GM21381 (cell line): ENCODE data around the gene ELK3.

ENCODE experiments used
- ATAC-seq: cut with Tn5 transposase; IDR thresholded peaks from one replicate; pipeline ENCODE4 v1.9.1; 2021; ENCODE audit warnings: mild to moderate bottlenecking, moderate library complexity; ENCODE audit not compliant: unreplicated experiment

Gene ELK3

DNA sequence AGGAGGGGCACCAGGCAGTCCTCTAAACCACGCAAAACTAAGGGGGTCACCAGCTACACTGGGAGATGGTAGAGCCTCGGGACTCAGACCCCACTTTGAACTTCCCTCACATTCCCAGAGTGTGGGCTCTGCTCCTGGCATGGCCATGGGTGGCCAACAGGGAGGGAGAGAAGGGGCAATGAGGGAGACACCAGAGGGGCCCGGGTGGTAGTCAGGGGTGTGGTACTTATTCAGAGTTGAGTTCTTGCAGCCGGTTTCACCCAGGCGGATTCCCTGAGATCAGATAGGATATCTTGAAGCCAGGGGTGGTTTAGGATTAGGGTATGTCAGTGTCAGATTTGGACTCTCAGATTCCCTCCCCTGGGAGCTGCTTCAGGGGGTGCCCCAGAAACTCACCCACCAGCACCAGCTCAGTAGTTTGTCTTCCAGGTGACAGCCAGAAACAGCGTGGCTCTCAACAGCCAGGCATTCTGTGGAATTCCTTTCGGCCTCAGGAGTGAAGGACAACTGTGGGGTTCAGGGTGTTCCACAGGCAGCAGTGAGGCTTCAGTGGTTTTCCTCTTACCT, 56.0 kb downstream of the ELK3 start:
- ATAC-seq, result no peak

DNA sequence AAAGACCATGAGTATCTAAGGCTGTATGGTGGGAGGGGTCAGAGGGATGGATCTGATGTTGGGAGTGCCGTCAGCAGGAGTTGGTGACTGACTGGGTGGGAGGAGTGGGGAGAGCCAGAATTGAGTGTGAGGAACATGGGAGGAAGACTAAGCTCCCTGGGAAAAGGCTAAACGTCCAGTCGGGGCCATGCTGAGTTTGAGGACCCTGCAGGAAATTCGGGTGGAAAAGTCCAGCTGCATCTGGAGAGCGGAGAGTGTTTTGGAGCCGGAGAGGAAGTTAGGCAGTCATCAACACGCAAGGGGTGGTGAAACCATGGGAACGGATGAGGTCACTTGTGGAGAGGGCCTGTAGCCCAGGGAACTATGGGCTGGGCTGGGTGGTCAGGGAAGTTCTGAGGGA, 60.9 kb downstream of the ELK3 start:
- no peak for ATAC-seq

GRCh38 chr12:96256672-96257361, 62.6 kb downstream of the ELK3 start:
- ATAC-seq, result no peak

DNA sequence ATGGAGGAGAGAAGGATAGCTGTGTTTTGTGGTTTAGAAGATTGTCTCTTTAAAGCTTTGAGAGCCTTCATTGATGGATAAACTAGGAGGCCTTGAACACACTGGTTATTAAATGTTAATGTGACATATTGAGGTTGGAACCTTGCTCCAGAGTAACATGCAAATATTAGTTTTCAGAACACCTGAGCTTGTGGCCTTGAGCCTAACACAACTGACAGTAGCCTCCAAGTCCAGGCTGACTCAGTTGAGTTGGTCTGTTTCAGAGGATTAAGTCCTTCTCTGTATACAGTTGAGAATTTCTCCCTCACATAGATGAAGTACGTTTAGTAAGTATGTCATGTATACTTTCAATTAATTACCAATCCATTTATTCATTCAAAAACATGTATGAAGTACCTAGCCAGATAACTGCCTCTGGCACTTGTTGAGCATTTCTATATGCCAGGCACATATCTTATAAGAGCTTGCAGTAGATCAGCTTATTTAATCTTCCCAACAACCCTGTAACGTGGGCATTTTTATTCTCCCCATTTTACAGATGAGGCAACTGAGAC, 63.5 kb downstream of the ELK3 start:
- no peak for ATAC-seq

- no peak for ATAC-seq
These were observed 64.2 kb downstream of the ELK3 start for GRCh38 chr12:96258104-96258961.

- ATAC-seq, result no peak
These were observed 66.1 kb downstream of the ELK3 start for GRCh38 chr12:96260231-96260630.

GRCh38 chr12:96260644-96261043, 66.5 kb downstream of the ELK3 start:
- no peak for ATAC-seq

GRCh38 chr12:96261557-96261956, 67.4 kb downstream of the ELK3 start:
- ATAC-seq, result no peak

GRCh38 chr12:96263449-96263902, 69.3 kb downstream of the ELK3 start:
- no peak for ATAC-seq

DNA sequence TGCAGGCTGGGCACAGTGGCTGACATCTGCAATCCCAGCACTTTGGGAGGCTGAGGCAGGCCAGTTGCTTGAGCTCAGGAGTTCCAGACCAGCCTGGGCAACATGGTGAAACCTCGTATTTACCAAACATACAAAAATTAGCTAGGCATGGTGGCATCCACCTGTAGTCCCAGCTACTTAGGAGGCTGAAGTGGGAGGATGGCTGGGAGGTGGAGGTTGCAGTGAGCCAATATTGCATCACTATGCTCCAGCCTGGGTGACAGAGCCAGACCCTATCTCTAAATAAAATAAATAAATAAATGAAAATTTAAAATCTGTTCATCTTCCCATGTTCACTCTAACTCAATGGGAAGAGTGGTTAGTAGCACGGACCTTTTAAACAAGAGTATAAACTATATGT, 71.2 kb downstream of the ELK3 start:
- ATAC-seq, result no peak

DNA sequence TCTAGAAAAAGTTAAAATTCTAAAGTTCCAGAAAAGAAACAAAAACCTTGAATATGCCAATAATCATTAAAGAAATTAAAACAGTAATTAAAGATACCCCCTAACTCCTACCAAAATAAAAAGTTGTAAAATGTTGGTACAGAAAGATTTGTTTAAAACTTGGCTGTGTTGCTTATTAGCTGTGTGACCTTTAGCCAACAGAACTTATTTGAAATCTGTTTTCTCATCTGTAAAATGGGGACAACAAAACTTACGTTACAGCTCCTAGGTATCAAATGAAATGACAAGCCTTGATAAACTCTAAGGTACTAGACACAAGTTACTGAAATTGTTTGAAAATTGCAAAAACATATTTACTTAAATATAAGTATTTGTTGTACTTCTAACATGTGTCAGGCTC, 71.7 kb downstream of the ELK3 start:
- ATAC-seq, result no peak

DNA sequence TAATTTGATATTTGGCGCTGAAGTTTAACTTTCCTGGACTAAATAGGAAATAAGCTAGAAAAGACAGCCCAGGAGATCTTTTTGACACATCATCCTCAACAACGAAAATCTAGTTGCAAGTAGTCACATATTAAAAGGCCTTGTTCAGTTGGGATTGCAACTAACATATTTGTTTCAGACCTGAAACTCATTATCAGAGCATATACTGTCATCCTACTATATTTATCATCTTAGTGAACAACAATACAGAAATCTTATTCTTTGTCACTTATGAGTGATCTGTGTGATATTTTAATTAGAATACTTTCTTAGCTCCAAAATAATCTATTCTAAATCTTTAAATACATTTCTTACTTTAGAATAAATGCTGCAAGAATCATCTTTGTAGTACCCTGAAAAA, 72.1 kb downstream of the ELK3 start:
- ATAC-seq, result no peak

GRCh38 chr12:96271469-96272199, 77.5 kb downstream of the ELK3 start:
- ATAC-seq, result no peak

GRCh38 chr12:96274331-96274730, 80.2 kb downstream of the ELK3 start:
- ATAC-seq, result no peak

GRCh38 chr12:96285158-96285557, 91.0 kb downstream of the ELK3 start:
- no peak for ATAC-seq

GRCh38 chr12:96289067-96289466, 94.9 kb downstream of the ELK3 start:
- no peak for ATAC-seq

GRCh38 chr12:96293093-96293492, 98.9 kb downstream of the ELK3 start:
- ATAC-seq, result no peak

DNA sequence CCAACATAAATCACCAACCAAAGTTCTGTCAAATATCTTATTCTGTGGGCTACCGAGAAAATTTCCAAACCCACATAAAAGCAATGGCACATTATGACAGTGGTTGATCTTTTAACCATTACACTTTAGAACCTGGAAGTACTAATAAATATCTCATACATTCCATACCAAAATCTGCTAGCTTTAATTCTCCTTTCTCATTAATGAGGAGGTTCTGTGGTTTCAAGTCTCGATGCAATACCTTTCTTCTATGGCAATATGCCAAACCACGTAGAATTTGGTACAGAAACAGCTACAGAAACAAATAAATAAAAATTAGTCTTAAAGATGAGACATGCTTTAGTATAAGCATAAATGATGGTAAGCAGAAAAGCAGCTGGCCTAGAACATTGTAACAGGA, 100.7 kb downstream of the ELK3 start:
- no peak for ATAC-seq

DNA sequence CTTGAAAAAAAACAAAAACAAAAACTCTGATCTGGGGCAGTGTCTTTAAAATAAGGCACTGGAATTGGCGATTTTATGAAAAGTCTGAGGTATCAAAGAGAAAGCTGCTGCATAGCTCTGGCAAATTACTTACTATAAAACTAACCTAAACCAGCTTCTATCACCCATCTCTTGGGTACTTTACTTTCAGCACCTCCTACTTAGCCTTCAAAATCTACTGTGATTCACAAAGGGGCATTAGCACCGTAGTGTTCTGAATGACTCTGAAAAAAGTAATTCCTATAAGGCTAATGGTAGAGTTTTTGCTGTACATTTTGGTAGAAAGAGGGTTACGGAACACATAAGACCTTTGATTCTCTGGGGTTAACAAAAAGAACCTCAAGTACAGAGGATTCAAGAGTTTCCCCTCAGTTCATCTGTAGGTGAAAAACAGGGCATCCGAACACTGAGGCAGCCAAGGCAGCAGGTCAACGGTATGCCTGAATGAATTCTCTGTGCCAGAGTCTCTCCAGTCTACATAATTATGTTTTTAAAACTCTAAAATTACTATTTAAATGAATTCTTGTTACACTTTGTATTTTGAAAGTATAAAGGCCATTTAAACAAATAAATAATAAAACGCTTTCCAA, 101.5 kb downstream of the ELK3 start:
- ATAC-seq, result no peak

DNA sequence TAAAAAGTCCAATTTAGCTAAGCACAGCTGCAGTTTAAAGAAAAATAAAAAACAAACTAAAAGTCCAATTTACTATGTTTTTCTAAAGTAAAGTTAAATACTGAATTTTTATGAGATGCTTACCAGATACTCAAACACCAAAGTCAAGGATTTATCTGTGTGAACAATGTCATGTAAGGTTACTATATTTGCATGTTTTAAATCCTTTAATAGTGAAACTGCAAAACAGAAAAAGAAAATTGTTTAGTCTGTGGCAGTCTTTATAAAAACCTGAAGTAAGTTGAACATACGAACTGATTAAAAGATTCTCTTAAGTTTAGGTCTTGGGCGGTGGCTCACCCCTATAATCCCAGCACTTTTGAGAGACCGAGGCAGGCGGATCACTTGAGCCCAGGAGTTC, 103.3 kb downstream of the ELK3 start:
- ATAC-seq, result no peak

- ATAC-seq, result no peak
These were observed 105.9 kb downstream of the ELK3 start for GRCh38 chr12:96300064-96300463.
